Measurements from ENCODE around the gene ARMCX1.
"Not testable (repeated sequence)": the region's sequence is repeated elsewhere in the genome, so short reads cannot be mapped to it uniquely, and the experiment has no call there.

Gene ARMCX1

GRCh38 chrX:101550362-101550750 lies at the start of gene ARMCX1:
Gene ARMCX1, plus strand, starts transcription at chrX:101550547. Its CDS starts 2,384 bp downstream, at chrX:101552931.
- peak; percentile 3 for DNase-seq

- not testable (repeated sequence) for DNase-seq
Measured at GRCh38 chrX:101502929-101503328, 47.4 kb upstream of the ARMCX1 start.

- no peak for DNase-seq
Measured at GRCh38 chrX:101507372-101507771, 43.0 kb upstream of the ARMCX1 start.

- DNase-seq: no peak
Measured at GRCh38 chrX:101507986-101508385, 42.4 kb upstream of the ARMCX1 start.

GRCh38 chrX:101530944-101531343 lies 19.4 kb upstream of the ARMCX1 start:
- DNase-seq: no peak

GRCh38 chrX:101539116-101539515 lies 11.2 kb upstream of the ARMCX1 start:
- no peak for DNase-seq

DNA sequence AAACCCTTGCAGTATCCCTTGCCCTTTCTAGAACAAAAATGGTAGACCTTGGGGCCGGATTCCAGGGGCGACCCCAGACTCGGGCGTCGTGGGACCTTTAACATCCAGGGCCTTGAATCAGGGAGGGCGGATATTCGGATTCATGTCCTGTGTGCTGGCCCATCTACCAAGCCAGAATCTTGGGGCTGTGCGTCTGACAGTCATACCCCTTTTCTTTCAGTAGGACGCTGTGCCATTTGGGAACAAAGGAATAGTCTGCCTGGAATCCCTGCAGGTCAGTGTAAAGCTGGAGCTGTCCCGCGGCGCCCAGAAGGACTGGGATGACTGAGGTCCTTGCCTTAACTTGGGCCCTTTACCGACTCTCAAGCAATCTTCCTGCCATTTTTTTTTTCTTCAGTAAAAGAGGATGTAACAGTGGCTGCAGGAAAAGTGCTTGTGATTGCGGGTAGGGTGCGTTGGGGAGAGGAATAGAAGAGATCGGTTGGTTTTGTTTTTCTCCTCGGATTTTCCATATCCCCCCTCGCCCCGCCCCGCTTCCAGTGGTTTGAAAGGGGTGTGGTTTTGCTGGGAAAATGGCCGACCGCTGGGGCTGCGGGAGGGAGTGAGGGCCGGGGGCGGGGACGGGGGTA lies 518 bp downstream of the ARMCX1 start:
- DNase-seq: no peak

GRCh38 chrX:101551380-101551767 lies 1.0 kb downstream of the ARMCX1 start:
- DNase-seq: no peak

DNA sequence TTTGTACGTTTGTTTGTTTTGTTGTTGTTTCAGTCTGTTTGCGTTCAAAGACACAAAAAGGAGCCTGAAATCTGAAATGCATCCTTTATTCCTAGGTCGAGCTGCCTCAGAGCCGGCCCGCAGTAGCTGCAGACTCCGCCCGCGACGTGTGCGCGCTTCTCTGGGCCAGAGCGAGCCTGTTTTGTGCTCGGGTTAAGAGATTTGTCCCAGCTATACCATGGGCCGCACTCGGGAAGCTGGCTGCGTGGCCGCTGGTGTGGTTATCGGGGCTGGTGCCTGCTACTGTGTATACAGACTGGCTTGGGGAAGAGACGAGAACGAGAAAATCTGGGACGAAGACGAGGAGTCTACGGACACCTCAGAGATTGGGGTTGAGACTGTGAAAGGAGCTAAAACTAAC lies 2.4 kb downstream of the ARMCX1 start:
- no peak for DNase-seq

DNA sequence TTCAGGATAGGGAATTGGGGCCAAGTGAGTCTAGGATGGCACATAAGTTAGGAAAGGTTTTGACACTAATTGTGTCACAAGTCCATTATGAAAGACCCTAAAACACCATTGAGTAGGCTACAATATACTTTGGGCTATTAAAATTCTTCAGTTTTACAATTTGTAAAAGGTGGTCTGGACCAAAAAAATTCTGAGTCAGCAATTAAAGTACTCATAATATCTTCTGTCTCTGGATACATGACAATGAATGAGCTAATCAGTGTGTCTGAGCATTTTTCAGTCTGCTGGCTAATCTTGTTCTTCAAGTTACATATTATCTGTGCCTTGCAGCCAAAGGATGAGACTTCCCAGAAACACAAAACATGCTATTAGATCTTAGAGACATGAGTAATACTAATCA lies 14.3 kb downstream of the ARMCX1 start:
- no peak for DNase-seq

- peak; percentile 59 for DNase-seq
Measured at GRCh38 chrX:101595739-101596419, 45.5 kb downstream of the ARMCX1 start.

DNA sequence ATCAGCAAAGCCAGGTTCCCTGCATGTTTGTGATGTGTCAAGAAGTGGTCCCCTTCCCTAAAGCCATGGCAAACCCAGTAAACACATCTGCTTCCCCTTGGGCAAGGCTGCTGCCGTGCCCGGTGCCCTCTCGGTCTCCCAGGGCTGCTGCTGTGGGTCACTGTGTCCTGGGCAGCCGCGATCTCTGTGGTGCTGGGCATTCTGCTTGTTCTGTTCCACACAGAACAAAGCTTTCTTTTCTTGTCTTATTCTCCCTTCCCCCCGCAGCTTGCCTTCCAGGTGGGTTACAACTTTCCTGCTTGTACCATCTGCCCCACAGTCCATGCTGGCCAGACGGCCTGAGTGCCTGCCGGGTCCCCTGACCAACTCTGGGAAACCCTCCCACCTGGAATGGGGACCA lies 49.2 kb downstream of the ARMCX1 start:
- not testable (repeated sequence) for DNase-seq

DNA sequence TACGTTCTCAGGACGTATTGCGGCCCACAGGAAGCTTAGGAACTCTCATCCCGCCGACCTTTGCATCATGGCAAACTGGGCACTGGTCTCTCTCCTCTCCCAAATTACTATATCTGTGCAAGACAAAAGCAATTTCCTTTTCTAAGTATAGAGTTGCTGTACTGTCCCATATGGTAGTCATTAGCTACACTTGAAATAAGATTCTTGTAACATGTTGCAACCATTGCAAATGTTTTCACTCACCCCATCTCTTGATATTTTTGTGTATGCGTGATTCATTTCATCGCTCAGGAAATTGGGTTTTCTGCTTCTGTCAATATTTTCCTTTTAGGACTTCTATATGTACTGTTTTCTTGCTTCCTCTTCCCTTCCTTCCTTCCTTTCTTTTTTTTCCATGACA lies 51.7 kb downstream of the ARMCX1 start:
- DNase-seq: no peak
